HG02642 (cell line): ENCODE data around the gene SEPTIN14.
"Not testable (repeated sequence)": the region's sequence is repeated elsewhere in the genome, so short reads cannot be mapped to it uniquely, and the experiment has no call there.

Experiments used
- ATAC-seq: cut with Tn5 transposase; IDR thresholded peaks from one replicate; pipeline ENCODE4 v1.9.1; 2021; ENCODE audit warnings: mild to moderate bottlenecking; ENCODE audit not compliant: unreplicated experiment, poor library complexity

SEPTIN14 gene

GRCh38 chr7:55862652-55863051 is at the start of gene SEPTIN14:
TSS of gene SEPTIN14 (minus strand) at chr7:55862752. CDS start at chr7:55861996, 756 bp downstream.
- not testable (repeated sequence) for ATAC-seq

- ATAC-seq: peak; percentile 92
Measured at GRCh38 chr7:55903985-55904759, 41.6 kb upstream of the SEPTIN14 start.

GRCh38 chr7:55901059-55901458 is 38.5 kb upstream of the SEPTIN14 start:
- ATAC-seq: not testable (repeated sequence)

- no peak for ATAC-seq
Measured at GRCh38 chr7:55898287-55898686, 35.7 kb upstream of the SEPTIN14 start.

GRCh38 chr7:55895021-55895420 is 32.5 kb upstream of the SEPTIN14 start:
- no peak for ATAC-seq

- ATAC-seq: no peak
Measured at GRCh38 chr7:55893940-55894339, 31.4 kb upstream of the SEPTIN14 start.

- ATAC-seq: not testable (repeated sequence)
Measured at GRCh38 chr7:55888378-55888777, 25.8 kb upstream of the SEPTIN14 start.

GRCh38 chr7:55887821-55888247 is 25.3 kb upstream of the SEPTIN14 start:
- ATAC-seq: no peak

GRCh38 chr7:55884321-55884720 is 21.8 kb upstream of the SEPTIN14 start:
- ATAC-seq: no peak

- ATAC-seq: no peak
Measured at GRCh38 chr7:55878691-55879090, 16.1 kb upstream of the SEPTIN14 start.

- ATAC-seq: no peak
Measured at GRCh38 chr7:55877308-55877707, 14.8 kb upstream of the SEPTIN14 start.

GRCh38 chr7:55873765-55874164 is 11.2 kb upstream of the SEPTIN14 start:
- no peak for ATAC-seq

- no peak for ATAC-seq
Measured at GRCh38 chr7:55871932-55872485, 9.5 kb upstream of the SEPTIN14 start.

GRCh38 chr7:55868989-55869388 is 6.4 kb upstream of the SEPTIN14 start:
- ATAC-seq: not testable (repeated sequence)

- not testable (repeated sequence) for ATAC-seq
Measured at GRCh38 chr7:55845164-55845563, 17.4 kb downstream of the SEPTIN14 start.

GRCh38 chr7:55838595-55838994 is 24.0 kb downstream of the SEPTIN14 start:
- ATAC-seq: no peak

GRCh38 chr7:55827577-55827976 is 35.0 kb downstream of the SEPTIN14 start:
- no peak for ATAC-seq

- no peak for ATAC-seq
Measured at GRCh38 chr7:55818686-55819085, 43.9 kb downstream of the SEPTIN14 start.

GRCh38 chr7:55797260-55797659 is 65.3 kb downstream of the SEPTIN14 start:
- ATAC-seq: not testable (repeated sequence)

GRCh38 chr7:55794527-55794926 is 68.0 kb downstream of the SEPTIN14 start:
- no peak for ATAC-seq

- no peak for ATAC-seq
Measured at GRCh38 chr7:55792048-55792447, 70.5 kb downstream of the SEPTIN14 start.

GRCh38 chr7:55787796-55788195 is 74.8 kb downstream of the SEPTIN14 start:
- ATAC-seq: no peak
